Left ventricle myocardium inferior (tissue), 1 donor: ENCODE measurements around the gene CEP20. TPM values are rescaled to one million over a fixed set of nuclear protein-coding genes. Genes with fewer than 3 reads are reported as not detected.

Source experiments
- DNase-seq: peaks from one replicate; pipeline ENCODE4 v3.0.0-alpha.2; 2020
- H3K27ac ChIP-seq: fragments of 200-600 bp; replicated peaks from 2 replicates; pipeline ENCODE4 v1.8.0; 2021
- H3K27me3 ChIP-seq: fragments of 200-600 bp; 2 replicates; pipeline ENCODE4 v1.8.0; 2021; ENCODE audit warnings: low read depth
- H3K36me3 ChIP-seq: fragments of 200-600 bp; 2 replicates; pipeline ENCODE4 v1.8.0; 2021
- H3K4me1 ChIP-seq: fragments of 200-600 bp; 2 replicates; pipeline ENCODE4 v1.8.0; 2021
- H3K4me3 ChIP-seq: fragments of 200-600 bp; 2 replicates; pipeline ENCODE4 v1.8.0; 2021; ENCODE audit warnings: mild to moderate bottlenecking, moderate library complexity
- H3K9me3 ChIP-seq: fragments of 200-600 bp; replicated peaks from 2 replicates; pipeline ENCODE4 v1.8.0; 2021
- intact Hi-C: fragments of 100-400 bp; cut with micrococcal nuclease; formaldehyde crosslinking; loops from one replicate; pipeline ENCODE4 v1.11.0; 2022
- total RNA-seq: library from RNA; stranded (reverse); fragmentation: NEBNext Ultra II Directional; extraction: Animal tissue kit (Norgen Biotek cat#: 25700); gene quantifications from one replicate; pipeline ENCODE4 v1.2.1, GENCODE V29; 2021
- TF ChIP-seq, protein P1 (sequence below): fragments of 200-600 bp; IDR thresholded peaks from 2 replicates; pipeline ENCODE4 v1.8.0; 2021; ENCODE audit warnings: antibody characterized with exemption, mild to moderate bottlenecking, borderline replicate concordance
- donor health status: DM: no; HTN: yes; CAD: no; lungs with severe emphysema.

CEP20 gene
- total RNA-seq, 1 donor from 2014 or later, result 30.7 TPM

GRCh38 chr16:15903960-15904359, 15.6 kb upstream of the CEP20 start:
- H3K36me3 ChIP-seq, result no peaks in the 10 kb centered on the region
- no peaks in the 10 kb centered on the region for H3K4me1 ChIP-seq
- peaks cover 10% of the 10 kb centered on the region for H3K9me3 ChIP-seq
- no peak overlapping the region for H3K27ac ChIP-seq
- no peak for DNase-seq
- intact Hi-C loops, result no loop called here
- H3K4me3 ChIP-seq, result no peak overlapping the region
- TF ChIP-seq, protein P1, sequence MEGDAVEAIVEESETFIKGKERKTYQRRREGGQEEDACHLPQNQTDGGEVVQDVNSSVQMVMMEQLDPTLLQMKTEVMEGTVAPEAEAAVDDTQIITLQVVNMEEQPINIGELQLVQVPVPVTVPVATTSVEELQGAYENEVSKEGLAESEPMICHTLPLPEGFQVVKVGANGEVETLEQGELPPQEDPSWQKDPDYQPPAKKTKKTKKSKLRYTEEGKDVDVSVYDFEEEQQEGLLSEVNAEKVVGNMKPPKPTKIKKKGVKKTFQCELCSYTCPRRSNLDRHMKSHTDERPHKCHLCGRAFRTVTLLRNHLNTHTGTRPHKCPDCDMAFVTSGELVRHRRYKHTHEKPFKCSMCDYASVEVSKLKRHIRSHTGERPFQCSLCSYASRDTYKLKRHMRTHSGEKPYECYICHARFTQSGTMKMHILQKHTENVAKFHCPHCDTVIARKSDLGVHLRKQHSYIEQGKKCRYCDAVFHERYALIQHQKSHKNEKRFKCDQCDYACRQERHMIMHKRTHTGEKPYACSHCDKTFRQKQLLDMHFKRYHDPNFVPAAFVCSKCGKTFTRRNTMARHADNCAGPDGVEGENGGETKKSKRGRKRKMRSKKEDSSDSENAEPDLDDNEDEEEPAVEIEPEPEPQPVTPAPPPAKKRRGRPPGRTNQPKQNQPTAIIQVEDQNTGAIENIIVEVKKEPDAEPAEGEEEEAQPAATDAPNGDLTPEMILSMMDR, result no peak
- no peaks in the 10 kb centered on the region for H3K27me3 ChIP-seq

DNA sequence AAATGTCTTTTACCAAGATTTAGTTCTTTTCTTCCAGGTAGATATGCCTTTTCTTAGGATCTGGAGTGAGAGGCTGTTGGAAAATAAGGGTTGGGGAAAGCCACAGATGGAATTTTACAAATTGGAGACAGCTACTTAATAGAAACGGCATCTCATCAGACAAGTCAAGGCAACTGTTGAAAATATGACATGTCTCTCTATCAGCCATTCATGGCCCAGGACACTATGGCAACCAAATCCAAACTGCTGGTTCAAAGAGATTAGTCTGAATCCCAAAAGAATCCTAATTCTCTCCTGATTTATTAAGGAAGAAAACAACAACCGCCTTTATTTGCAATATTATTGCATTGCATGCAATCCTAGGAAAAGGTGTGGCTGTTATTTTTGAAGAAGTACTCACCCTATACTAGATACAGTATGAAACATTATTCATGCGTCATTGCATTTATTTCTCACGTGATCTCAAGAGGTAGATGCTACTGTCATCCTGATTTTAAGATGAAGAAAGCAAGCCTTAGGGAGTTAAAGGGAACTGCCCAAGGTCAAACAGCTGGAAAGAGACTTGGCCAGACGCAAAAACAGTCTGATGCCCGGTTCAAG, 12.6 kb upstream of the CEP20 start:
- H3K27me3 ChIP-seq, result no peaks in the 10 kb centered on the region
- no peak overlapping the region for H3K27ac ChIP-seq
- H3K4me1 ChIP-seq, result no peaks in the 10 kb centered on the region
- intact Hi-C loops, result no loop called here
- TF ChIP-seq, protein P1, result no peak
- no peak overlapping the region for H3K4me3 ChIP-seq
- H3K36me3 ChIP-seq, result no peaks in the 10 kb centered on the region
- DNase-seq, result no peak
- peaks cover under 1% of the 10 kb centered on the region for H3K9me3 ChIP-seq

- Histone ChIP-seq H3K4me3 (no peak overlapping the region), H3K9me3 (no peaks in the 10 kb centered on the region), H3K4me1 (no peaks in the 10 kb centered on the region), H3K27ac (no peak overlapping the region), H3K36me3 (no peaks in the 10 kb centered on the region), H3K27me3 (no peaks in the 10 kb centered on the region)
- intact Hi-C loops, result no loop called here
- DNase-seq, result no peak
- TF ChIP-seq, protein P1, result no peak
These were observed 12.0 kb upstream of the CEP20 start for GRCh38 chr16:15900357-15900756.

- no peak overlapping the region for H3K4me3 ChIP-seq
- intact Hi-C loops, result no loop called here
- TF ChIP-seq, protein P1, result no peak
- no peak overlapping the region for H3K27ac ChIP-seq
- no peak for DNase-seq
- H3K27me3 ChIP-seq, result no peaks in the 10 kb centered on the region
- H3K4me1 ChIP-seq, result no peaks in the 10 kb centered on the region
- H3K36me3 ChIP-seq, result no peaks in the 10 kb centered on the region
- no peaks in the 10 kb centered on the region for H3K9me3 ChIP-seq
These were observed 11.2 kb upstream of the CEP20 start for GRCh38 chr16:15899538-15900100.

GRCh38 chr16:15898654-15899053, 10.3 kb upstream of the CEP20 start:
- DNase-seq, result no peak
- intact Hi-C loops, result no loop called here
- Histone ChIP-seq H3K36me3 (no peaks in the 10 kb centered on the region), H3K4me3 (no peak overlapping the region), H3K9me3 (no peaks in the 10 kb centered on the region), H3K27me3 (no peaks in the 10 kb centered on the region), H3K27ac (no peak overlapping the region), H3K4me1 (no peaks in the 10 kb centered on the region)
- TF ChIP-seq, protein P1, result no peak
